Left colon (tissue), 2 donors: ENCODE data around the gene ACER2. TPM values are rescaled to one million over a fixed set of nuclear protein-coding genes. Genes with fewer than 3 reads are reported as not detected.

Source experiments
- ATAC-seq: fragments of 200-7000 bp; cut with Tn5 transposase; one replicate; pipeline ENCODE4 v1.9.1; 2020; ENCODE audit warnings: mild to moderate bottlenecking, moderate library complexity
- DNase-seq, 2 donors: peaks; one replicate each; pipeline ENCODE4 v3.0.0-alpha.2; 2020
- intact Hi-C, 2 donors: fragments of 100-400 bp; cut with DNase I in 1 of 2; cut with micrococcal nuclease in 1 of 2; formaldehyde crosslinking; loops; one replicate each; pipeline versions ENCODE4 v1.11.2 to v1.14.0; 2022; cut with DNase I, micrococcal nuclease
- total RNA-seq, 2 donors: library from RNA; stranded (reverse); fragmentation: NEBNext Ultra II Directional; extraction: Animal tissue kit (Norgen Biotek cat#: 25700); gene quantifications; one replicate each; pipeline ENCODE4 v1.2.1, GENCODE V29; 2021
- donor health status: DM: no; HTN: no; CAD: no.
- donor health status: DM: yes; HTN: yes; CAD: no.

ACER2 gene
- total RNA-seq, 2 donors from 2014 or later = 9.0 to 15.3 TPM

GRCh38 chr9:19470981-19471650 is 62.3 kb downstream of the ACER2 start:
- no peak for ATAC-seq
- intact Hi-C loops = no loop called here
- no peak for DNase-seq

- ATAC-seq = peak; percentile 64
- intact Hi-C loops = no loop called here
- peak in 1 of 2 donors; percentile 43 for DNase-seq
Measured at GRCh38 chr9:19471737-19472648, 63.2 kb downstream of the ACER2 start.

- ATAC-seq (no peak), DNase-seq (no peak)
- intact Hi-C loops = no loop called here
Measured at GRCh38 chr9:19473605-19474004, 64.8 kb downstream of the ACER2 start.

- intact Hi-C loops = no loop called here
- ATAC-seq = no peak
- no peak for DNase-seq
Measured at GRCh38 chr9:19479874-19480273, 71.1 kb downstream of the ACER2 start.

- no peak for ATAC-seq
- intact Hi-C loops = no loop called here
- no peak for DNase-seq
Measured at GRCh38 chr9:19480345-19480744, 71.5 kb downstream of the ACER2 start.

- DNase-seq (no peak), ATAC-seq (no peak)
- intact Hi-C loops = no loop called here
Measured at GRCh38 chr9:19481121-19481870, 72.5 kb downstream of the ACER2 start.

- DNase-seq = no peak
- intact Hi-C loops = no loop called here
- ATAC-seq = no peak
Measured at GRCh38 chr9:19481971-19482404, 73.2 kb downstream of the ACER2 start.

GRCh38 chr9:19484699-19485098 is 75.9 kb downstream of the ACER2 start:
- intact Hi-C loops = no loop called here
- ATAC-seq (no peak), DNase-seq (no peak)

- DNase-seq (no peak), ATAC-seq (no peak)
Measured at GRCh38 chr9:19485193-19485592, 76.4 kb downstream of the ACER2 start.

GRCh38 chr9:19486803-19487202 is 78.0 kb downstream of the ACER2 start:
- intact Hi-C loops = no loop called here
- ATAC-seq (no peak), DNase-seq (no peak)

More at GRCh38 chr9:19485193-19485592, 76.4 kb downstream of the ACER2 start:
- intact Hi-C loops = no loop called here

GRCh38 chr9:19488721-19489120 is 79.9 kb downstream of the ACER2 start:
- DNase-seq = no peak
- intact Hi-C loops = no loop called here
- ATAC-seq = no peak

- intact Hi-C loops = no loop called here
- no peak for ATAC-seq
- DNase-seq = no peak
Measured at GRCh38 chr9:19490269-19490668, 81.5 kb downstream of the ACER2 start.

GRCh38 chr9:19490828-19491227 is 82.0 kb downstream of the ACER2 start:
- DNase-seq = no peak
- intact Hi-C loops = no loop called here
- no peak for ATAC-seq

GRCh38 chr9:19492775-19493173 is 84.0 kb downstream of the ACER2 start:
- DNase-seq = no peak
- ATAC-seq = no peak
- intact Hi-C loops = no loop called here

- peak in 1 of 2 donors; percentile 28 for DNase-seq
- peak; percentile 55 for ATAC-seq
- intact Hi-C loops = no loop called here
Measured at GRCh38 chr9:19493174-19493811, 84.5 kb downstream of the ACER2 start.

- ATAC-seq = no peak
- DNase-seq = no peak
- intact Hi-C loops = no loop called here
Measured at GRCh38 chr9:19493876-19494275, 85.1 kb downstream of the ACER2 start.

GRCh38 chr9:19495186-19496028 is 86.6 kb downstream of the ACER2 start:
- no peak for ATAC-seq
- intact Hi-C loops = no loop called here
- DNase-seq = no peak
